AG09319 (cell line): ENCODE data around the gene CFAP46.

Experiments used
- DNase-seq: peaks from one replicate; pipeline ENCODE4 v3.0.0-alpha.2; 2010; ENCODE audit warnings: low read depth; ENCODE audit errors: extremely low read depth
- TF ChIP-seq, protein P1 (sequence below): IDR thresholded peaks from 2 replicates; pipeline ENCODE4 v1.5.1; 2011; ENCODE audit warnings: low read depth, mild to moderate bottlenecking, inconsistent platforms, low read length, moderate library complexity

CFAP46 gene

DNA sequence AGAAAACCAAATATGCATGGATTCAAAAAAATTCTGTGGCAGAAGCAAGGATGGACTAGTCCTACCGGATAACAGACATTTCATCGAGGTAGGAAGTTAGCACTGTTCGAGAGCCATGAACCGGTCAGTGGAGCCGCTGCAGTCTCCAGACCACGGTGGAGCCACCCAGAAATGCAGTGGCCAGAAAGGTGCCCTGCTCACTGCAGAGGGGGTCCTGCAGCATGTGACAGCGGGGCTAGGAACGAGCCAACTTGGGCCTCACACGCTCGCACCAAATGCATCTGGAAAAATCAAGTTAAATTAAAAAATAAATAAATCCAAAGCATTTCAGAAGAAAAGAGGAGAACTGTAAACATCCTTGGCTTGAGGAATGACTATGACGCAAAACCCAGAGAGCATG is 13.1 kb upstream of the CFAP46 start:
- DNase-seq: no peak

DNA sequence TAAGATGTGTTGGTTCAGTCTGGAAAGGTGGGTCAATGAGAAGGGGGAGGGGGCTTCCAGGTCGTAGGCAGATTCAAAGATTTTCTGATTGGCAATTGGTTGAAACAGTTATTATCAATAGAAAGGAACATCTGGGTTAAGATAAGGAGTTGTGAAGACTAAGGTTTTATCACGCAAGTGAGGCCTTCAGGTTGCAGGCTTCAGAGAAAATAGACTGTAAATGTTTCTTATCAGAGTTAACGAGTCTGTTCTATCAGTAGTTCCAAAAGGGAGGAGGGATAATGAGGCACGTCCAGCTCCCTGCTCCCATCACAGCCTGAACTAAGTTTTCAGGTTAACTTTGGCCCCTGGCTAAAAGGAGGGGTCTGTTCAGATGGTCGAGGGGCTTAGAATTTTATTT is 11.1 kb upstream of the CFAP46 start:
- DNase-seq: no peak
- TF ChIP-seq, protein P1, sequence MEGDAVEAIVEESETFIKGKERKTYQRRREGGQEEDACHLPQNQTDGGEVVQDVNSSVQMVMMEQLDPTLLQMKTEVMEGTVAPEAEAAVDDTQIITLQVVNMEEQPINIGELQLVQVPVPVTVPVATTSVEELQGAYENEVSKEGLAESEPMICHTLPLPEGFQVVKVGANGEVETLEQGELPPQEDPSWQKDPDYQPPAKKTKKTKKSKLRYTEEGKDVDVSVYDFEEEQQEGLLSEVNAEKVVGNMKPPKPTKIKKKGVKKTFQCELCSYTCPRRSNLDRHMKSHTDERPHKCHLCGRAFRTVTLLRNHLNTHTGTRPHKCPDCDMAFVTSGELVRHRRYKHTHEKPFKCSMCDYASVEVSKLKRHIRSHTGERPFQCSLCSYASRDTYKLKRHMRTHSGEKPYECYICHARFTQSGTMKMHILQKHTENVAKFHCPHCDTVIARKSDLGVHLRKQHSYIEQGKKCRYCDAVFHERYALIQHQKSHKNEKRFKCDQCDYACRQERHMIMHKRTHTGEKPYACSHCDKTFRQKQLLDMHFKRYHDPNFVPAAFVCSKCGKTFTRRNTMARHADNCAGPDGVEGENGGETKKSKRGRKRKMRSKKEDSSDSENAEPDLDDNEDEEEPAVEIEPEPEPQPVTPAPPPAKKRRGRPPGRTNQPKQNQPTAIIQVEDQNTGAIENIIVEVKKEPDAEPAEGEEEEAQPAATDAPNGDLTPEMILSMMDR: no peak

More for the DNA sequence above, 13.1 kb upstream of the CFAP46 start:
- TF ChIP-seq, protein P1: no peak

DNA sequence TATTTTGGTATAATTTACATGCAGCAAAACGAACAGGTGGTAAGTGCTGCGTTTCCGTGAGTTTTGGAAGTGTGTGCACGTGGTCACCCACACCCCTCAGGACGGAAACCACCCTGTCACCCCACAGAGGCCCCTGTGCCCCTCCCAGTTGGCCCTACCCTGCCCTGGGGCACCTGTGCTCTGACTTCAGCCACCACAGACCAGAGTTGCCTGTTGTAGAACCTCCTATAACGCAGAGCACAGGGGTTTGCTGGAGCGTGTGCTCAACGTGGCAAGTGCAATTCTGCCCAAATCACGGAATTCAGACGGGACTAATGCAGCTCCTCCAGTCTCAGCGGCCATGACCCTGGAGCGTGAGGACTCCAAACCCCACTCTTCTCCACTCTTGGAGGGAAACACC is 9.6 kb upstream of the CFAP46 start:
- TF ChIP-seq, protein P1: no peak
- DNase-seq: no peak

DNA sequence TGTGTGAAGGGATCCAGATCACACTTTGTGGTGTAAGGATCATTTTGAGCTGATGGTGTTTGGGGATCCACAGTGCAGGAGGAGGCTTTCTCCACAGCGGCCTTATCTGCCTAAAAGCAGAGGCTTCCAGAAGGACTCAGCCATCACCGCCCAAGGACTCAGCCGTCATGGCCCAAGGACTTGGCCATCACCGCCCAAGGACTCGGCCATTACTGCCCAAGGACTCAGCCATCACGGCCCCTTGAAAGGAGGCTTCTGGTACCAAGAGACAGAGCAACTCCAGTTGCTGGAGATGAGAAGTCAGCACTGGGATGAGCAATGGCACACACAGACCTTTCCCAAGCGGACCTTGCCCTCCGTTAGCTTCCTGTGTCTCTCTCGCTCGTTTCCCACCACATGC is 6.0 kb upstream of the CFAP46 start:
- DNase-seq: no peak
- TF ChIP-seq, protein P1: no peak

DNA sequence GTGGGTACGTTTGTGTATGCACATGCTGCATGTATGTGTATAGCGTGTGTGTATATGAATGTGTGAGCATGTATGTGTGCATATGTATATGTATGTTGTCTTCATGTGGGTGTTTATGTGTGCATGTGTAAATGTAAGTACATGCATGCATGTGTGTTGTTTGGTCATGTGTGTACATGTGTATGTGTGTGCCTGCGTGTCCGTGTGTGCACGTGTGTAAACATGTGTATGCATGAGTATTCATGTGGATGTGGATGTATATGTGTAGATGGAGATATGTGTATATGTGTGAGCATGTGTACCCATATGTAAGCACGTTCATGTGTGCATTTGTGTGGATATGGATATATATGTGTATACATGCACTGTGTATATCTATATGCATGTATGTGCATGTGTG is 5.5 kb upstream of the CFAP46 start:
- TF ChIP-seq, protein P1: no peak
- no peak for DNase-seq

DNA sequence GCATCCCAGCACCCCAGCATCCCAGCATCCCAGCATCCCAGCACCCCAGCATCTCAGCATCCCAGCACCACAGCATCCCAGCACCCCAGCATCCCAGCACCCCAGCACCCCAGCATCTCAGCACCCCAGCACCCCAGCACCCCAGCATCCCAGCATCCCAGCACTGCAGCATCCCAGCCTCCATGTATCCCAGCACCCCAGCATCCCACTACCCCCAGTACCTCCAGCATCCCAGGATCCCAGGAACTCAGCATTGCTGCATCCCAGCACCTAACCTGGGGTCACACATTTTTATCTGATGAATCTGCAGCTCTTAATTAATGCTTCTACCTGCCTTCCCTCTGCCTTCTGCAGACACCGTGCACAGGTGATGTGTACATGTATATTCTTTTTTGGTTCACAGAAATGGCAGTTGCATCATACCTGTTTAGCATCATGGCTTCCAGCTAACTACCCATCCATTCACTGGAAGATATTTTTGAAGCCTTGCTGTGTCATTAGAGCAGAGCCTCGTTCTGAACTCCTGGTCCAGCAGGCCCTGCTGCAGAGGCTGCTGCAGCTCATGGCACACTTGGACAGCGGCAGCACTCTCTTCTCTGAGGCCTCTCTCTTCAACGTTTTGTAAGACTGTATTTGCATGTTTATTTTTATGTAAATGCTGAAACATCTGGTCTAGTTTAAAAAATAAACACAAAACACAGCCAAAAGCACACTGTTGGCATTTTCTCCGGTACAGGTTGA is 4.6 kb upstream of the CFAP46 start:
- DNase-seq: no peak
- TF ChIP-seq, protein P1: no peak

DNA sequence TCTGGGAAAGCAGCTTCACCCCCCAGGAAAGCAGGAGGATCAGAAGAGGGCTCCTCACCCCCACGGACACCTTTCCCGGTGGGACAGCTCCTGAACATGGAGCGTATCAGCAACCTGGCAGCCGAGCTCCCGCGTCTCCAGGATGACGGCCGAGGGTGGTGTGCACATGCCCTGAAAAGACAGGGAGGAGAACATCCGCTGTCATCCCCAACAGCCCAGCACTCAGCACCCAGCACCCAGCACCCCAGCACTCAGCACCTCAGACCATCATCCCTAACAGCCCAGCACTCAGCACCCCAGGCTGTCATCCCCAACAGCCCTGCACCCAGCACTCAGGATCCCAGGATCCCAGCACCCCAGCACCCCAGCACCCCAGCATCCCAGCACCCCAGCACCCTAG is 3.9 kb upstream of the CFAP46 start:
- TF ChIP-seq, protein P1: no peak
- DNase-seq: no peak
